Pancreas (tissue), 10 donors: ENCODE data around the gene RARB. TPM values are rescaled to one million over a fixed set of nuclear protein-coding genes. Genes with fewer than 3 reads are reported as not detected.

Experiments used
- ATAC-seq, 4 donors: fragments of 200-7000 bp; cut with Tn5 transposase; one replicate each; pipeline versions ENCODE4 v1.8.0 to v1.9.1; 2020; ENCODE audit warnings: mild to moderate bottlenecking in 4 of 4, moderate library complexity in 4 of 4
- DNase-seq, 6 donors: peaks; one replicate each; pipeline ENCODE4 v3.0.0-alpha.2; 2020
- FAIRE-seq: peaks from 2 replicates; lab custom pipeline; 2012; peaks lifted over from hg19 to GRCh38; lab: Jason Lieb, UNC
- H3K27ac ChIP-seq, 4 donors: fragments of 200-600 bp; sonication (generic); 1 replicate in 3 of 4; 2 replicates in 1 of 4; pipeline versions ENCODE4 v1.5.0 to v1.8.0; 2020
- H3K27me3 ChIP-seq, 4 donors: fragments of 200-600 bp; one replicate each; pipeline ENCODE4 v1.8.0; 2021
- H3K36me3 ChIP-seq, 3 donors: fragments of 200-600 bp; sonication (generic) in 1 of 3; one replicate each; pipeline versions ENCODE4 v1.5.0 to v1.8.0; 2020 to 2021
- H3K4me1 ChIP-seq, 3 donors: fragments of 200-600 bp; one replicate each; pipeline ENCODE4 v1.8.0; 2021
- H3K4me3 ChIP-seq, 4 donors: fragments of 200-600 bp; sonication (generic) in 2 of 4; one replicate each; pipeline versions ENCODE4 v1.5.0 to v1.8.0; 2020 to 2021
- H3K9me3 ChIP-seq, 4 donors: fragments of 200-600 bp; one replicate each; pipeline ENCODE4 v1.8.0; 2021
- CTCF ChIP-seq, 4 donors: fragments of 200-600 bp; sonication (generic) in 3 of 4; IDR thresholded peaks; one replicate each; pipeline versions ENCODE4 v1.5.0 to v1.8.0; 2021; ENCODE audit warnings: antibody characterized with exemption in 4 of 4
- WGBS, 2 donors: extraction: QIAGEN DNeasy Blood & Tissue Kit; methylation state at CpG; one replicate each; pipeline ENCODE4 v1.1.7; 2013; 5-methylcytosine and 5-hydroxymethylcytosine counted together
- intact Hi-C, 3 donors: fragments of 100-400 bp; cut with DNase I; formaldehyde crosslinking; loops; one replicate each; pipeline versions ENCODE4 v1.11.1 to v1.14.2; 2022
- polyA plus RNA-seq, 2 donors: library from polyadenylated mRNA; stranded (reverse); fragments of 200-250 nt; gene quantifications; one replicate each; pipeline ENCODE4 v1.2.3, GENCODE V29; 2013
- total RNA-seq, 6 donors: library from RNA; stranded (reverse); fragmentation: NEBNext Ultra II Directional in 4 of 6; extraction: Animal tissue kit (Norgen Biotek cat#: 25700) in 4 of 6; gene quantifications; one replicate each; pipeline versions ENCODE4 v1.2.1 to v1.2.4, GENCODE V29; 2021 to 2023
- donor health status: healthy with polysubstance abuse.
- donor health status: DM: no; HTN: no; CAD: no; lungs with moderate emphysema.
- donor health status: DM: no; HTN: no; CAD: no.
- donor health status: control.
- donor health status: control.
- donor health status: Bipolar disorder and iron deficiency.
- donor health status: DM: yes; HTN: yes; CAD: no.
- donor health status: DM: no; HTN: no; CAD: no.
- donor health status: DM: no; HTN: no; CAD: no.
- donor health status: DM: yes; HTN: yes; CAD: no.

The RARB gene
- total and polyA plus RNA-seq, 8 donors = 0.49 to 3.3 (median 0.75) TPM

DNA sequence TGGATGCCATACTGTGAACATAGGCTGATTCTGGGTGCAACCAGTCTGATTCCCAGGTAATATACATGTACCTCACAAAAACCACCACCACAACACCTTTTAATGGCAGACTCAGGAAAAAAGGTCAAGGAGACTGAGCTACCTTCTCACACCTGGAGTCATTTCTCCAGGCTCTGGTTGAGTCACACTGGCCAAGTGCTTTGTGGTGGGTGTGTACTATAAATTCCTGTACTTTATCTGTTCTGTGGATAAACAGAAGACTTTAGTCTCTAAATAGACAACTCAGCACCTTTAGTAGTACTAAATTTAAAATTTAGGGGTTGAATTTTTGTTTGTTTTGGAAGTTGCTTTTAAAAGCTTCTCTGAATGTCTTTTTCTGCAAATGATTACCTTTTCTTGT lies 190.0 kb downstream of the RARB start:
- Histone ChIP-seq H3K27ac (no peak overlapping the region), H3K4me1 (no peaks in the 10 kb centered on the region), H3K36me3 (peaks cover 0 to 17% (median 13%) of the 10 kb centered on the region in 3 donors), H3K9me3 (no peaks in the 10 kb centered on the region), H3K4me3 (no peak overlapping the region), H3K27me3 (no peaks in the 10 kb centered on the region)
- no peak for TF ChIP-seq CTCF (IDR thresholded peaks at IDR 0.05)
- ATAC-seq (peak in 1 of 4 donors; percentile 40), FAIRE-seq (no peak), DNase-seq (no peak)
- intact Hi-C loops = no loop called here

DNA sequence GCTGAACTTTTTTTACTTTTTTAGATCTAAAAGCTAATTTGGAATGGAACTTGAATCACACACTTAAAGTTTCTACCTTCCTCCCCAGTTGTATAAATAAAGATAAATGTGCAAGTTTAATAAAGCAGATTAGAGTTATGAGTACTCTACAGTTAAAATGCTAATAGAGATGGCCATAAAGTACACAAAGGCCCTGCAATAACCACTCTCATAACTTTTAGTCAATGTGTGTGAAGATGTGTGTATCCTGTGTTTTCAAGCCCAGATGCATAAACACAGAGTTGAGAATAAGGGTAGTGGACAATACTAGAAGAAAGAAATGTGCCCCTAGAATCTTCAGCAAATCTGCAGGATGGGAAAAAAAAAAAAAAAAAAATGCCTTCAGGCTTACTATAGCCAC lies 191.3 kb downstream of the RARB start:
- H3K4me1 ChIP-seq = no peaks in the 10 kb centered on the region
- no peaks in the 10 kb centered on the region for H3K27me3 ChIP-seq
- no peaks in the 10 kb centered on the region for H3K9me3 ChIP-seq
- no peak for FAIRE-seq
- DNase-seq = no peak
- intact Hi-C loops = no loop called here
- no peak overlapping the region for H3K27ac ChIP-seq
- no peak for ATAC-seq
- H3K4me3 ChIP-seq = no peak overlapping the region
- TF ChIP-seq CTCF (IDR thresholded peaks at IDR 0.05) = no peak
- H3K36me3 ChIP-seq = peaks cover 0 to 22% (median 19%) of the 10 kb centered on the region in 3 donors

GRCh38 chr3:25620493-25620892 lies 192.4 kb downstream of the RARB start:
- Histone ChIP-seq H3K27me3 (no peaks in the 10 kb centered on the region), H3K4me3 (no peak overlapping the region), H3K36me3 (peaks cover 0 to 22% (median 19%) of the 10 kb centered on the region in 3 donors), H3K9me3 (no peaks in the 10 kb centered on the region), H3K27ac (no peak overlapping the region), H3K4me1 (no peaks in the 10 kb centered on the region)
- no peak for TF ChIP-seq CTCF (IDR thresholded peaks at IDR 0.05)
- intact Hi-C loops = no loop called here
- WGBS, 2 donors = 92 to 97% methylated on average over 5 of the region's 5 CpGs
- no peak for FAIRE-seq
- ATAC-seq = no peak
- no peak for DNase-seq

- H3K4me3 ChIP-seq = no peak overlapping the region
- ATAC-seq (no peak), FAIRE-seq (no peak), DNase-seq (no peak)
- WGBS, 2 donors = 97 to 98% methylated on average over 2 of the region's 2 CpGs
- H3K27ac ChIP-seq = no peak overlapping the region
- no peaks in the 10 kb centered on the region for H3K9me3 ChIP-seq
- TF ChIP-seq CTCF (IDR thresholded peaks at IDR 0.05) = no peak
- H3K27me3 ChIP-seq = no peaks in the 10 kb centered on the region
- intact Hi-C loops = no loop called here
- no peaks in the 10 kb centered on the region for H3K4me1 ChIP-seq
- peaks cover 0 to 23% (median 19%) of the 10 kb centered on the region in 3 donors for H3K36me3 ChIP-seq
Observed at GRCh38 chr3:25621087-25621486, 193.0 kb downstream of the RARB start.

GRCh38 chr3:25631989-25632388 lies 203.9 kb downstream of the RARB start:
- no peak overlapping the region for H3K4me3 ChIP-seq
- FAIRE-seq (no peak), ATAC-seq (no peak), DNase-seq (no peak)
- TF ChIP-seq CTCF (IDR thresholded peaks at IDR 0.05) = no peak
- peaks cover 0 to 39% (median 26%) of the 10 kb centered on the region in 3 donors for H3K36me3 ChIP-seq
- no peaks in the 10 kb centered on the region for H3K9me3 ChIP-seq
- no peak overlapping the region for H3K27ac ChIP-seq
- intact Hi-C loops = no loop called here
- no peaks in the 10 kb centered on the region for H3K4me1 ChIP-seq
- WGBS, 2 donors = 78 to 83% methylated on average over 1 of the region's 1 CpG
- no peaks in the 10 kb centered on the region for H3K27me3 ChIP-seq
